Peyer's patch (tissue), 4 donors: ENCODE measurements around the gene NHEJ1. TPM values are rescaled to one million over a fixed set of nuclear protein-coding genes. Genes with fewer than 3 reads are reported as not detected.

ENCODE experiments used
- DNase-seq, 3 donors: peaks; one replicate each; pipeline ENCODE4 v3.0.0-alpha.2; 2017 to 2019
- H3K27ac ChIP-seq, 4 donors: fragments of 200-600 bp; sonication (generic); one replicate each; pipeline ENCODE4 v1.5.1; 2016 to 2019
- H3K27me3 ChIP-seq, 2 donors: fragments of 200-600 bp; sonication (generic); one replicate each; pipeline ENCODE4 v1.5.1; 2019
- H3K36me3 ChIP-seq, 3 donors: fragments of 200-600 bp; sonication (generic); one replicate each; pipeline ENCODE4 v1.5.1; 2016 to 2019
- H3K4me1 ChIP-seq, 4 donors: fragments of 200-600 bp; sonication (generic); one replicate each; pipeline ENCODE4 v1.5.1; 2016 to 2019
- H3K4me3 ChIP-seq, 4 donors: fragments of 200-600 bp; sonication (generic); 1 replicate in 3 of 4; 2 replicates in 1 of 4; pipeline ENCODE4 v1.5.1; 2016 to 2019; ENCODE audit warnings: mild to moderate bottlenecking in 1 of 4
- H3K9me3 ChIP-seq, 4 donors: fragments of 200-600 bp; sonication (generic); one replicate each; pipeline ENCODE4 v1.5.1; 2016 to 2019; ENCODE audit warnings: mild to moderate bottlenecking in 1 of 4
- POLR2A ChIP-seq, 2 donors: fragments of 450-650 bp; IDR thresholded peaks; one replicate each; pipeline ENCODE4 v1.5.1; 2017; ENCODE audit warnings: antibody characterized with exemption in 2 of 2, mild to moderate bottlenecking in 2 of 2, moderate library complexity in 2 of 2
- total RNA-seq, 4 donors: library from RNA; depleted of rRNA; stranded (reverse); fragments of >200 nt; gene quantifications; one replicate each; pipeline ENCODE4 v1.1.0, GENCODE V29; 2016
- TF ChIP-seq, protein P1 (sequence below), 6 experiments: fragments of 450-650 bp in 4 of 6; fragments of 200-600 bp in 2 of 6; sonication (generic) in 1 of 6; IDR thresholded peaks; one replicate each; pipeline ENCODE4 v1.5.1; 2017 to 2019; ENCODE audit warnings: antibody characterized with exemption in 6 of 6, mild to moderate bottlenecking in 3 of 6, moderate library complexity in 1 of 6

NHEJ1 gene
- total RNA-seq, 4 donors from 2014 or later = 28.1 to 91.6 (median 67.2) TPM

DNA sequence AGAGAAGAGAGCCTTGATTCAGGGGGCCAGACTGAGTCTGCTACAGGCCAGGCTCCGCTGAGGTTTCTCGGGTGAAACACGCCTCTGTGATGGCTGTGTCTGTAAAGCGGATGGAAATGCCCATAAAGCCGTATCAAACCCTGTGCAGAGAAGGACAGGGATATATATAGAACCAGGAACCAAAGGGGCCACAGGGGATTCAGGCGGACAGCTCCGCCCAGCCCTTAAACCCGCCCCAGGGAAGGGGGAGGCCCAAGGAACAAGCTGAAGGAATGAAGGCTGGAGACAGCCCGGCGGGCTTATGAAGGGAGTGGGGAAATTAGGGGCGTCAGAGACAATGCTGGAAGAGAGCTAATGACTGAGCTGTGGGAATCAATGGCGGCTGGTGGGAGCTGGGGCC lies 42.1 kb downstream of the NHEJ1 start:
- no peak for DNase-seq
- Histone ChIP-seq H3K36me3 (peaks cover 0 to 5% (median 0%) of the 10 kb centered on the region in 3 donors), H3K27ac (no peak overlapping the region), H3K9me3 (no peaks in the 10 kb centered on the region), H3K27me3 (no peaks in the 10 kb centered on the region), H3K4me3 (no peak overlapping the region), H3K4me1 (peaks cover 0 to 25% (median 0%) of the 10 kb centered on the region in 4 donors)
- TF ChIP-seq, protein P1, sequence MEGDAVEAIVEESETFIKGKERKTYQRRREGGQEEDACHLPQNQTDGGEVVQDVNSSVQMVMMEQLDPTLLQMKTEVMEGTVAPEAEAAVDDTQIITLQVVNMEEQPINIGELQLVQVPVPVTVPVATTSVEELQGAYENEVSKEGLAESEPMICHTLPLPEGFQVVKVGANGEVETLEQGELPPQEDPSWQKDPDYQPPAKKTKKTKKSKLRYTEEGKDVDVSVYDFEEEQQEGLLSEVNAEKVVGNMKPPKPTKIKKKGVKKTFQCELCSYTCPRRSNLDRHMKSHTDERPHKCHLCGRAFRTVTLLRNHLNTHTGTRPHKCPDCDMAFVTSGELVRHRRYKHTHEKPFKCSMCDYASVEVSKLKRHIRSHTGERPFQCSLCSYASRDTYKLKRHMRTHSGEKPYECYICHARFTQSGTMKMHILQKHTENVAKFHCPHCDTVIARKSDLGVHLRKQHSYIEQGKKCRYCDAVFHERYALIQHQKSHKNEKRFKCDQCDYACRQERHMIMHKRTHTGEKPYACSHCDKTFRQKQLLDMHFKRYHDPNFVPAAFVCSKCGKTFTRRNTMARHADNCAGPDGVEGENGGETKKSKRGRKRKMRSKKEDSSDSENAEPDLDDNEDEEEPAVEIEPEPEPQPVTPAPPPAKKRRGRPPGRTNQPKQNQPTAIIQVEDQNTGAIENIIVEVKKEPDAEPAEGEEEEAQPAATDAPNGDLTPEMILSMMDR (IDR thresholded peaks at IDR 0.05) = no peak
- no peak for TF ChIP-seq POLR2A (IDR thresholded peaks at IDR 0.05)

DNA sequence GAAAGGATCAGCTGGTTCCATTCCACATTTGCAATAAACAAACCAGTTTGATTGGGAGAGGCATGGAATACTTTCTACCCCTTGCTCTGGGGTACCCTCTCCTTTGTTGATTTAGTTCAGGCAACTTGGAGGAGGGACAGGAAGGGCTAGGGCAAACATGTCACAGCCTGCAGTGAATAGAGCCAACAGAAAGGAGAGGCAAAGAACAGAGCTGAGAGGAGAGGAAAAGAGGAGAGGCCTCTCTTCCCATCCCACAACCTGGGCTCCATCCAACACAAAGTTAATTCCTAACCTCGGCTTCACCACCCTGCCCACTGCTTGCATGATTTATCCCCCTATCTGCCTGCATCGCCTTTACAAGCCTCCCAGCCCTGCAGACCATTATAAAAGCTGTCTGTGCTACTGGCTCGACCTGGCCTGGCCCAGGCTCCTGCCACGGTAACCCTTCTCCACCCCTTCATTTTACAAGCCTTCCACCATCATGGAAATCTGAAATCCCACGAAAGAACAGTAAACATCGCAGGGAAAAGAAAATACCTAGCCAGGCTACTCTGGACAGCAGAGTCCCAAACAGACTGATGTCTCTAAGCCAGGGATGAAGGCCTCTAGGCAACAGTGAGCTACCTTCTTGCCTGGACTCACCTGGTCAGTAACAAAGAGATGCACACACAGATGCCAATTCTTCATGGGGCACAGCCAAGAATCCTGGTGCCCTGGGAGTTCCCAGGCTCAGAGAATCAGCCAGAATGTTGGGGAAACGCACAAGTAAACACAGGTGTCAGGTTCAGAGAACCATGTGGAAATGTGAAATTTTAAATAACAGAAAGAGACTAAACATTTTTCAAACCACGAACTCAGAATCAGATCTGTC lies 43.6 kb downstream of the NHEJ1 start:
- Histone ChIP-seq H3K36me3 (peaks cover 0 to 5% (median 0%) of the 10 kb centered on the region in 3 donors), H3K27me3 (no peaks in the 10 kb centered on the region), H3K27ac (peak overlapping the region in 1 of 4 donors; percentile 26), H3K4me3 (no peak overlapping the region), H3K4me1 (peaks cover 0 to 31% (median 0%) of the 10 kb centered on the region in 4 donors), H3K9me3 (no peaks in the 10 kb centered on the region)
- DNase-seq = no peak
- TF ChIP-seq POLR2A (IDR thresholded peaks at IDR 0.05) = no peak
- TF ChIP-seq, protein P1 (IDR thresholded peaks at IDR 0.05) = peak in 3 of 6 experiments; percentile 26 to 29 (median 27)

DNA sequence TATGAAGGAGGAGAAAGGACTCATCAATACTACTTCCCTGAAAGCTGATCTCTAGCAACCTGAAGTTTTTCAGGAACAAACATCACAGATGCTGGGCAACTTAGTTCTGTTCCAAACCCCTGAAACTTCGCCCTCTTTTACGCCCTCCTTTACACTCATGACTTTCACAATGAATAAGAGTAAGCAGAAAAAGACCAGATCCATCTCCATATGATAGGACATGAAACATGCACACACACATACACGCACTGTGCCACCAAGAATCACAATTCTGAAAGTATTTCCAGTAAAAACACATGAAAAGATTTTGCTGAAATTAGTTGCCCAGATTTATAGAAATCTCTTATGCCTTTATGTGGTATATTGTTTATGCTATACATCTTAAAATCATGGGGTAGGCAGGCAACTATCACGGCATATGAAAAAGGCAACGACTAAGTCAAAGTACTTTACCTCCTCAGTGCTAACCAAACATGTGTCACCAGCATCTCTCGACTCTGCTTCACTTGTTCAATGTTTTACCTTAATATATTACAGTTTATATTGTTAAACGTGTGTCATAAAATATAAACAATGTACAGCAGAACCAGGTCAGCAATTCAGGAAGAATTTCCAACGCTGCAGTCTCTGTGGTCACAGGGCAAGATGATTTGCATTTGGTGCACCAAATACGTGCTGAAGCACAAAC lies 47.8 kb downstream of the NHEJ1 start:
- DNase-seq = no peak
- peak in 1 of 2 donors; percentile 23 for TF ChIP-seq POLR2A (IDR thresholded peaks at IDR 0.05)
- TF ChIP-seq, protein P1 (IDR thresholded peaks at IDR 0.05) = no peak
- H3K36me3 ChIP-seq = peaks cover 0 to 5% (median 0%) of the 10 kb centered on the region in 3 donors
- H3K4me1 ChIP-seq = peaks cover 0 to 62% (median 0%) of the 10 kb centered on the region in 4 donors
- no peak overlapping the region for H3K4me3 ChIP-seq
- no peaks in the 10 kb centered on the region for H3K9me3 ChIP-seq
- H3K27me3 ChIP-seq = no peaks in the 10 kb centered on the region
- peak overlapping the region in 2 of 4 donors; percentile 29 to 42 for H3K27ac ChIP-seq

DNA sequence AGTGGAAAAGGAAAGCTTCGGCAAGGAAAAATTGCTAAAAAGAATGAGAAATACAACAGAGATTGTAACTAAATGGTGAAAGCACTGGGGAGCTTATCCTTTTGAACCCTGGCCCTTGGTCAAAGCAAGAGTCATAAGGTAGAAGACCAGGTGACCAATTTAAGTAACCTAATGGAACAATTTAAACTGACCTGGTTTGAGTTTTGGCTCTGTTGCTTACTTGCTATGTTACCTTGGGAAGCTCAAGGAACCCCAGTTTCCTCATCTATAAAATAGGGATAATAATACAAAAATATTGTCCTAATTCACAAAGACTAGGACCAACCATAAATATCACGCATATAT lies 48.6 kb downstream of the NHEJ1 start:
- H3K27me3 ChIP-seq = no peaks in the 10 kb centered on the region
- peaks cover 0 to 59% (median 0%) of the 10 kb centered on the region in 4 donors for H3K4me1 ChIP-seq
- TF ChIP-seq, protein P1 (IDR thresholded peaks at IDR 0.05) = no peak
- TF ChIP-seq POLR2A (IDR thresholded peaks at IDR 0.05) = no peak
- DNase-seq = no peak
- H3K27ac ChIP-seq = peak overlapping the region in 2 of 4 donors; percentile 29 to 42
- H3K4me3 ChIP-seq = no peak overlapping the region
- peaks cover 0 to under 1% (median 0%) of the 10 kb centered on the region in 3 donors for H3K36me3 ChIP-seq
- no peaks in the 10 kb centered on the region for H3K9me3 ChIP-seq

DNA sequence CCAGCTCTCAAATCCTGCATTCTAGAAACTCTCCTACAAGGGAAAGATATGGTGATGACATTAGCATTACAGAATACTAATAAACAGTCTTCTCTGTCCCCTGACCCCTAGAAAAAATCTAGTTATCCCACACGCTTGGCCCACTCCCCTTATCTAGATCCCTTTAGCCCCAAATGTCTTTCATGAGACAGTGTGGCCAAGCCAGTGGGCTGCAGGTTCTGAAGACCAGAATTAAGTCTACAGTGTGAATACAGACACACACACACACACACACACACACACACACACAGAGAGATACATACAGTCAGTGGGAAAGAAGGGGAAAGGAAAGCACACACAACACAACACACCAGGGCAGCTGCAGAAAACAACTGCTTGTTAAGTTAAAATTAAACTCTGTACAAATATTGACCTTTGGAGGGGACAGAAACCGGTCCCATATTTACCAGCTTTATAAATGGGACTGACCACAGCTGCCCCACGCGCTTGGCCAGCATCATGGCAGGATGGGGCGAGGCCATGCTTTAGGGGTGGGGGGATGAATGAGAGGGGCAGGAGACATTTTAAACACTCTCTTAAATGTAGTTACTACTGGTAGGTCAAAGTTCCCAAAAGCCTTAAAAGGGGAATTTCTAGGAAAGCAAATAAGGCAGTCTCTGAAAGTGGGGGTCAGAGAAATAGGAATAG lies 49.1 kb downstream of the NHEJ1 start:
- H3K27ac ChIP-seq = peak overlapping the region in 2 of 4 donors; percentile 29 to 42
- peaks cover 0 to 54% (median 0%) of the 10 kb centered on the region in 4 donors for H3K4me1 ChIP-seq
- no peaks in the 10 kb centered on the region for H3K27me3 ChIP-seq
- peak overlapping the region in 1 of 4 donors; percentile 4 for H3K4me3 ChIP-seq
- DNase-seq = no peak
- no peaks in the 10 kb centered on the region for H3K9me3 ChIP-seq
- TF ChIP-seq, protein P1 (IDR thresholded peaks at IDR 0.05) = no peak
- no peak for TF ChIP-seq POLR2A (IDR thresholded peaks at IDR 0.05)
- no peaks in the 10 kb centered on the region for H3K36me3 ChIP-seq
